WTC11 (cell line): Measurements from ENCODE around the gene SBK3. TPM values are rescaled to one million over a fixed set of nuclear protein-coding genes. Genes with fewer than 3 reads are reported as not detected.

Source experiments
- ATAC-seq: fragments of 200-7000 bp; cut with Tn5 transposase; 2 replicates; pipeline ENCODE4 v1.10.0; 2021; ENCODE audit warnings: mild to moderate bottlenecking, moderate library complexity
- CTCF ChIA-PET: fragments of 300-600 bp; sonication (Branson Sonifier 250); formaldehyde crosslinking; loops from one replicate; lab custom pipeline; 2021; ENCODE audit warnings: antibody characterized with exemption; lab: Charles Lee
- POLR2A ChIA-PET: fragments of 350-600 bp; sonication (Branson Sonifier 250); formaldehyde crosslinking; loops from one replicate; lab custom pipeline; 2021; ENCODE audit warnings: antibody characterized with exemption; lab: Charles Lee
- DNase-seq: peaks from one replicate; pipeline ENCODE4 v3.0.0; 2021; ENCODE audit warnings: low spot score
- H3K27ac Mint-ChIP-seq: 2 replicates; pipeline ENCODE4 v1.8.0; 2021; ENCODE audit warnings: mixed read lengths
- H3K27me3 Mint-ChIP-seq: 2 replicates; pipeline ENCODE4 v1.8.0; 2021; ENCODE audit warnings: low read depth, mild to moderate bottlenecking, moderate library complexity, mixed read lengths
- H3K36me3 Mint-ChIP-seq: 2 replicates; pipeline ENCODE4 v1.8.0; 2021; ENCODE audit warnings: mixed read lengths
- H3K4me1 Mint-ChIP-seq: 2 replicates; pipeline ENCODE4 v1.8.0; 2022; ENCODE audit warnings: mixed read lengths
- H3K4me3 Mint-ChIP-seq: 2 replicates; pipeline ENCODE4 v1.8.0; 2021; ENCODE audit warnings: mild to moderate bottlenecking, moderate library complexity, mixed read lengths
- H3K9me3 Mint-ChIP-seq: 2 replicates; pipeline ENCODE4 v1.8.0; 2021; ENCODE audit warnings: mixed read lengths
- CREB1 ChIP-seq: sonication (generic); formaldehyde crosslinking; IDR thresholded peaks from 2 replicates; pipeline ENCODE4 v1.8.0; 2023; ENCODE audit warnings: mild to moderate bottlenecking, missing genetic modification reagents
- JAZF1 ChIP-seq: fragments of 250-450 bp; sonication (Bioruptor Pico); IDR thresholded peaks from 2 replicates; pipeline ENCODE4 v1.9.0; 2021; ENCODE audit warnings: moderate library complexity, mild to moderate bottlenecking, inconsistent platforms
- JUN ChIP-seq: sonication (generic); formaldehyde crosslinking; IDR thresholded peaks from 2 replicates; pipeline ENCODE4 v1.8.0; 2023; ENCODE audit warnings: mild to moderate bottlenecking, missing genetic modification reagents
- MYBL2 ChIP-seq: sonication (generic); formaldehyde crosslinking; IDR thresholded peaks from 2 replicates; pipeline ENCODE4 v1.8.1; 2023; ENCODE audit warnings: mild to moderate bottlenecking, moderate library complexity, missing genetic modification reagents
- NFYB ChIP-seq: sonication (generic); formaldehyde crosslinking; conservative IDR thresholded peaks from 2 replicates; pipeline ENCODE4 v1.8.0; 2022; ENCODE audit warnings: low read depth, missing genetic modification reagents
- SMAD3 ChIP-seq: sonication (generic); formaldehyde crosslinking; IDR thresholded peaks from 2 replicates; pipeline ENCODE4 v1.8.0; 2022; ENCODE audit warnings: missing genetic modification reagents, mild to moderate bottlenecking, borderline replicate concordance
- TCF7 ChIP-seq: sonication (generic); formaldehyde crosslinking; IDR thresholded peaks from 2 replicates; pipeline ENCODE4 v1.8.0; 2022; ENCODE audit warnings: mild to moderate bottlenecking, low read depth, missing genetic modification reagents, moderate library complexity
- TEAD4 ChIP-seq: sonication (generic); formaldehyde crosslinking; IDR thresholded peaks from 2 replicates; pipeline ENCODE4 v1.8.0; 2022; ENCODE audit warnings: mild to moderate bottlenecking, missing genetic modification reagents
- ZNF219 ChIP-seq: sonication (generic); formaldehyde crosslinking; IDR thresholded peaks from 2 replicates; pipeline ENCODE4 v1.8.0; 2023; ENCODE audit warnings: missing genetic modification reagents, mild to moderate bottlenecking, borderline replicate concordance
- ZNF232 ChIP-seq: sonication (generic); formaldehyde crosslinking; IDR thresholded peaks from 2 replicates; pipeline ENCODE4 v1.8.0; 2022; ENCODE audit warnings: mild to moderate bottlenecking, missing genetic modification reagents
- ZNF263 ChIP-seq: sonication (generic); formaldehyde crosslinking; IDR thresholded peaks from 2 replicates; pipeline ENCODE4 v1.8.1; 2022; ENCODE audit warnings: low read depth, mild to moderate bottlenecking, moderate library complexity, missing genetic modification reagents
- ZNF317 ChIP-seq: sonication (generic); formaldehyde crosslinking; IDR thresholded peaks from 2 replicates; pipeline ENCODE4 v1.8.1; 2023; ENCODE audit warnings: low read depth, mild to moderate bottlenecking, moderate library complexity, missing genetic modification reagents, borderline replicate concordance
- total RNA-seq: library from RNA; stranded (reverse); gene quantifications from 3 replicates; pipeline ENCODE4 v1.2.3, GENCODE V29; 2021
- TF ChIP-seq, protein P1 (sequence below): sonication (generic); formaldehyde crosslinking; IDR thresholded peaks from 2 replicates; pipeline ENCODE4 v1.8.1; 2022; ENCODE audit warnings: low read depth, missing genetic modification reagents, borderline replicate concordance
- TF ChIP-seq, protein P2 (sequence below): sonication (generic); formaldehyde crosslinking; IDR thresholded peaks from 2 replicates; pipeline ENCODE4 v1.8.0; 2022; ENCODE audit warnings: mild to moderate bottlenecking, missing genetic modification reagents
- TF ChIP-seq, protein P3 (sequence below): sonication (generic); formaldehyde crosslinking; IDR thresholded peaks from 2 replicates; pipeline ENCODE4 v1.8.1; 2022; ENCODE audit warnings: missing genetic modification reagents, borderline replicate concordance
- TF ChIP-seq, protein P4 (sequence below): sonication (generic); formaldehyde crosslinking; conservative IDR thresholded peaks from 2 replicates; pipeline ENCODE4 v1.8.1; 2022; ENCODE audit warnings: mild to moderate bottlenecking, missing genetic modification reagents
- TF ChIP-seq, protein P5 (sequence below): sonication (generic); formaldehyde crosslinking; IDR thresholded peaks from 2 replicates; pipeline ENCODE4 v1.8.1; 2023; ENCODE audit warnings: mild to moderate bottlenecking, missing genetic modification reagents, moderate library complexity
- TF ChIP-seq, protein P6 (sequence below): sonication (generic); formaldehyde crosslinking; conservative IDR thresholded peaks from 2 replicates; pipeline ENCODE4 v1.8.1; 2023; ENCODE audit warnings: mild to moderate bottlenecking, low read depth, missing genetic modification reagents, moderate library complexity
- TF ChIP-seq, protein P7 (sequence below): sonication (generic); formaldehyde crosslinking; IDR thresholded peaks from 2 replicates; pipeline ENCODE4 v1.8.1; 2023; ENCODE audit warnings: mild to moderate bottlenecking, moderate library complexity, missing genetic modification reagents

SBK3 gene
- total RNA-seq, 1 experiment from 2014 or later: 0.90 TPM

DNA sequence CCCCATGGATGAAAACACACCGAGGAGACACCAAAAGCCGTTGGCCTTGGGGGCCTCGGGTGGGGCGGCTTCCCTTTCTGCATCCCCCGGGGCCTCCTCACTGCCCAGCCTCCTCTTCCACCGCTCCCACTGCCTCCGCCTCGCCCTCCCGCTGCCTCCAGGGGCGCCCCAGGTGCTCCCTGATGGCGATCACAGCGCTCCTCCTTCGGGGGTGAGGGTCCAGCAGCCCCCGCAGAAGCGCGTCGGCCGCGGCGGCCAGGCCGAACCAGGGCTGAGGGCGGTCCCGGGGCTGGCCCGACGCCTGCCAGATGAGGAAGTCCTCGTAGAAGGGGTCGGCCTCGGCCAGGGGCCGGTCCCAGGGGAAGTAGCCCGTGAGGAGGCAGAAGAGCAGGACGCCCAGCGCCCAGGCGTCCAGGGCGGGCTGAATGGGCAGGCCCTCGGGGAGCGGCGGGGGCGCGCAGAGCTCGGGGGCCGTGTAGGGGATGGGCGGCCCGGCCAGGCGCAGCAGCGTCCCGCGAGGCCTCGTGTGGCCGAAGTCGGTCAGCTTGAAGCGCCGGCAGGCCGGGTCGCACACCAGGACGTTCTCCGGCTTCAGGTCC lies 15.6 kb downstream of the SBK3 start:
- TF ChIP-seq MYBL2 (CRISPR knock-in tag): no peak
- no peak for TF ChIP-seq JUN (CRISPR knock-in tag)
- no peak for TF ChIP-seq TEAD4 (CRISPR knock-in tag)
- TF ChIP-seq ZNF317 (CRISPR knock-in tag): no peak
- TF ChIP-seq, protein P1, sequence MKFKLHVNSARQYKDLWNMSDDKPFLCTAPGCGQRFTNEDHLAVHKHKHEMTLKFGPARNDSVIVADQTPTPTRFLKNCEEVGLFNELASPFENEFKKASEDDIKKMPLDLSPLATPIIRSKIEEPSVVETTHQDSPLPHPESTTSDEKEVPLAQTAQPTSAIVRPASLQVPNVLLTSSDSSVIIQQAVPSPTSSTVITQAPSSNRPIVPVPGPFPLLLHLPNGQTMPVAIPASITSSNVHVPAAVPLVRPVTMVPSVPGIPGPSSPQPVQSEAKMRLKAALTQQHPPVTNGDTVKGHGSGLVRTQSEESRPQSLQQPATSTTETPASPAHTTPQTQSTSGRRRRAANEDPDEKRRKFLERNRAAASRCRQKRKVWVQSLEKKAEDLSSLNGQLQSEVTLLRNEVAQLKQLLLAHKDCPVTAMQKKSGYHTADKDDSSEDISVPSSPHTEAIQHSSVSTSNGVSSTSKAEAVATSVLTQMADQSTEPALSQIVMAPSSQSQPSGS (CRISPR knock-in tag): no peak
- TF ChIP-seq ZNF263 (CRISPR knock-in tag): no peak
- TF ChIP-seq, protein P2, sequence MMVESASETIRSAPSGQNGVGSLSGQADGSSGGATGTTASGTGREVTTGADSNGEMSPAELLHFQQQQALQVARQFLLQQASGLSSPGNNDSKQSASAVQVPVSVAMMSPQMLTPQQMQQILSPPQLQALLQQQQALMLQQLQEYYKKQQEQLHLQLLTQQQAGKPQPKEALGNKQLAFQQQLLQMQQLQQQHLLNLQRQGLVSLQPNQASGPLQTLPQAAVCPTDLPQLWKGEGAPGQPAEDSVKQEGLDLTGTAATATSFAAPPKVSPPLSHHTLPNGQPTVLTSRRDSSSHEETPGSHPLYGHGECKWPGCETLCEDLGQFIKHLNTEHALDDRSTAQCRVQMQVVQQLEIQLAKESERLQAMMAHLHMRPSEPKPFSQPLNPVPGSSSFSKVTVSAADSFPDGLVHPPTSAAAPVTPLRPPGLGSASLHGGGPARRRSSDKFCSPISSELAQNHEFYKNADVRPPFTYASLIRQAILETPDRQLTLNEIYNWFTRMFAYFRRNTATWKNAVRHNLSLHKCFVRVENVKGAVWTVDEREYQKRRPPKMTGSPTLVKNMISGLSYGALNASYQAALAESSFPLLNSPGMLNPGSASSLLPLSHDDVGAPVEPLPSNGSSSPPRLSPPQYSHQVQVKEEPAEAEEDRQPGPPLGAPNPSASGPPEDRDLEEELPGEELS (CRISPR knock-in tag): no peak
- TF ChIP-seq, protein P3, sequence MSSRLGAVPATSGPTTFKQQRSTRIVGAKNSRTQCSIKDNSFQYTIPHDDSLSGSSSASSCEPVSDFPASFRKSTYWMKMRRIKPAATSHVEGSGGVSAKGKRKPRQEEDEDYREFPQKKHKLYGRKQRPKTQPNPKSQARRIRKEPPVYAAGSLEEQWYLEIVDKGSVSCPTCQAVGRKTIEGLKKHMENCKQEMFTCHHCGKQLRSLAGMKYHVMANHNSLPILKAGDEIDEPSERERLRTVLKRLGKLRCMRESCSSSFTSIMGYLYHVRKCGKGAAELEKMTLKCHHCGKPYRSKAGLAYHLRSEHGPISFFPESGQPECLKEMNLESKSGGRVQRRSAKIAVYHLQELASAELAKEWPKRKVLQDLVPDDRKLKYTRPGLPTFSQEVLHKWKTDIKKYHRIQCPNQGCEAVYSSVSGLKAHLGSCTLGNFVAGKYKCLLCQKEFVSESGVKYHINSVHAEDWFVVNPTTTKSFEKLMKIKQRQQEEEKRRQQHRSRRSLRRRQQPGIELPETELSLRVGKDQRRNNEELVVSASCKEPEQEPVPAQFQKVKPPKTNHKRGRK: no peak
- TF ChIP-seq, protein P4, sequence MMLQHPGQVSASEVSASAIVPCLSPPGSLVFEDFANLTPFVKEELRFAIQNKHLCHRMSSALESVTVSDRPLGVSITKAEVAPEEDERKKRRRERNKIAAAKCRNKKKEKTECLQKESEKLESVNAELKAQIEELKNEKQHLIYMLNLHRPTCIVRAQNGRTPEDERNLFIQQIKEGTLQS: no peak
- no peak for TF ChIP-seq JAZF1 (CRISPR knock-in tag)
- TF ChIP-seq, protein P5, sequence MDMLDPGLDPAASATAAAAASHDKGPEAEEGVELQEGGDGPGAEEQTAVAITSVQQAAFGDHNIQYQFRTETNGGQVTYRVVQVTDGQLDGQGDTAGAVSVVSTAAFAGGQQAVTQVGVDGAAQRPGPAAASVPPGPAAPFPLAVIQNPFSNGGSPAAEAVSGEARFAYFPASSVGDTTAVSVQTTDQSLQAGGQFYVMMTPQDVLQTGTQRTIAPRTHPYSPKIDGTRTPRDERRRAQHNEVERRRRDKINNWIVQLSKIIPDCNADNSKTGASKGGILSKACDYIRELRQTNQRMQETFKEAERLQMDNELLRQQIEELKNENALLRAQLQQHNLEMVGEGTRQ: no peak
- TF ChIP-seq SMAD3: no peak
- TF ChIP-seq ZNF232 (CRISPR knock-in tag): no peak
- TF ChIP-seq CREB1 (CRISPR knock-in tag): no peak
- TF ChIP-seq, protein P6, sequence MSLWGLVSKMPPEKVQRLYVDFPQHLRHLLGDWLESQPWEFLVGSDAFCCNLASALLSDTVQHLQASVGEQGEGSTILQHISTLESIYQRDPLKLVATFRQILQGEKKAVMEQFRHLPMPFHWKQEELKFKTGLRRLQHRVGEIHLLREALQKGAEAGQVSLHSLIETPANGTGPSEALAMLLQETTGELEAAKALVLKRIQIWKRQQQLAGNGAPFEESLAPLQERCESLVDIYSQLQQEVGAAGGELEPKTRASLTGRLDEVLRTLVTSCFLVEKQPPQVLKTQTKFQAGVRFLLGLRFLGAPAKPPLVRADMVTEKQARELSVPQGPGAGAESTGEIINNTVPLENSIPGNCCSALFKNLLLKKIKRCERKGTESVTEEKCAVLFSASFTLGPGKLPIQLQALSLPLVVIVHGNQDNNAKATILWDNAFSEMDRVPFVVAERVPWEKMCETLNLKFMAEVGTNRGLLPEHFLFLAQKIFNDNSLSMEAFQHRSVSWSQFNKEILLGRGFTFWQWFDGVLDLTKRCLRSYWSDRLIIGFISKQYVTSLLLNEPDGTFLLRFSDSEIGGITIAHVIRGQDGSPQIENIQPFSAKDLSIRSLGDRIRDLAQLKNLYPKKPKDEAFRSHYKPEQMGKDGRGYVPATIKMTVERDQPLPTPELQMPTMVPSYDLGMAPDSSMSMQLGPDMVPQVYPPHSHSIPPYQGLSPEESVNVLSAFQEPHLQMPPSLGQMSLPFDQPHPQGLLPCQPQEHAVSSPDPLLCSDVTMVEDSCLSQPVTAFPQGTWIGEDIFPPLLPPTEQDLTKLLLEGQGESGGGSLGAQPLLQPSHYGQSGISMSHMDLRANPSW (CRISPR knock-in tag): no peak
- TF ChIP-seq, protein P7, sequence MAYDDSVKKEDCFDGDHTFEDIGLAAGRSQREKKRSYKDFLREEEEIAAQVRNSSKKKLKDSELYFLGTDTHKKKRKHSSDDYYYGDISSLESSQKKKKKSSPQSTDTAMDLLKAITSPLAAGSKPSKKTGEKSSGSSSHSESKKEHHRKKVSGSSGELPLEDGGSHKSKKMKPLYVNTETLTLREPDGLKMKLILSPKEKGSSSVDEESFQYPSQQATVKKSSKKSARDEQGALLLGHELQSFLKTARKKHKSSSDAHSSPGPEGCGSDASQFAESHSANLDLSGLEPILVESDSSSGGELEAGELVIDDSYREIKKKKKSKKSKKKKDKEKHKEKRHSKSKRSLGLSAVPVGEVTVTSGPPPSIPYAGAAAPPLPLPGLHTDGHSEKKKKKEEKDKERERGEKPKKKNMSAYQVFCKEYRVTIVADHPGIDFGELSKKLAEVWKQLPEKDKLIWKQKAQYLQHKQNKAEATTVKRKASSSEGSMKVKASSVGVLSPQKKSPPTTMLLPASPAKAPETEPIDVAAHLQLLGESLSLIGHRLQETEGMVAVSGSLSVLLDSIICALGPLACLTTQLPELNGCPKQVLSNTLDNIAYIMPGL (CRISPR knock-in tag): no peak
- no peak for TF ChIP-seq NFYB
- TF ChIP-seq ZNF219 (CRISPR knock-in tag): no peak
- TF ChIP-seq TCF7: no peak
- DNase-seq (no peak), ATAC-seq (no peak)
- Mint-ChIP-seq H3K4me3 (no peak overlapping the region), H3K4me1 (no peaks in the 10 kb centered on the region; the same call in 1 of the 2 replicates), H3K36me3 (no peaks in the 10 kb centered on the region), H3K27ac (no peak overlapping the region), H3K27me3 (0 out of 2 replicates have a peak, but pooled peaks cover under 1% of the 10 kb centered on the region), H3K9me3 (no peaks in the 10 kb centered on the region)
- CTCF ChIA-PET: no interaction called here
- POLR2A ChIA-PET: no interaction called here
